HG03103 (cell line): ENCODE measurements around the gene NDUFC1.
"Not testable (repeated sequence)": the region's sequence is repeated elsewhere in the genome, so short reads cannot be mapped to it uniquely, and the experiment has no call there.

Experiments
- ATAC-seq: cut with Tn5 transposase; IDR thresholded peaks from one replicate; pipeline ENCODE4 v1.9.1; 2021; ENCODE audit warnings: low read depth; ENCODE audit not compliant: unreplicated experiment

NDUFC1 gene

GRCh38 chr4:139301821-139302611, at the start of gene NDUFC1:
NDUFC1 (minus strand) TSS chr4:139302477; CDS start chr4:139295798, 6,679 bp downstream.
- peak; percentile 31 for ATAC-seq

GRCh38 chr4:139337612-139338011, 35.3 kb upstream of the NDUFC1 start:
- ATAC-seq, result no peak

GRCh38 chr4:139333046-139333445, 30.8 kb upstream of the NDUFC1 start:
- no peak for ATAC-seq

GRCh38 chr4:139331185-139331584, 28.9 kb upstream of the NDUFC1 start:
- ATAC-seq, result no peak

GRCh38 chr4:139330283-139330682, 28.0 kb upstream of the NDUFC1 start:
- ATAC-seq, result no peak

- no peak for ATAC-seq
These were observed 27.5 kb upstream of the NDUFC1 start for GRCh38 chr4:139329665-139330200.

- no peak for ATAC-seq
These were observed 22.3 kb upstream of the NDUFC1 start for GRCh38 chr4:139324620-139325019.

- not testable (repeated sequence) for ATAC-seq
These were observed 20.3 kb upstream of the NDUFC1 start for GRCh38 chr4:139322541-139322940.

- not testable (repeated sequence) for ATAC-seq
These were observed 19.8 kb upstream of the NDUFC1 start for GRCh38 chr4:139322070-139322469.

- no peak for ATAC-seq
These were observed 17.3 kb upstream of the NDUFC1 start for GRCh38 chr4:139319571-139319970.

GRCh38 chr4:139317635-139318034, 15.4 kb upstream of the NDUFC1 start:
- no peak for ATAC-seq

GRCh38 chr4:139316733-139317132, 14.5 kb upstream of the NDUFC1 start:
- ATAC-seq, result no peak

- ATAC-seq, result peak; percentile 64
These were observed 13.0 kb upstream of the NDUFC1 start for GRCh38 chr4:139315221-139315675.

GRCh38 chr4:139314047-139314800, 11.9 kb upstream of the NDUFC1 start:
- no peak for ATAC-seq

- ATAC-seq, result not testable (repeated sequence)
These were observed 11.1 kb upstream of the NDUFC1 start for GRCh38 chr4:139313414-139313813.

GRCh38 chr4:139312552-139313332, 10.5 kb upstream of the NDUFC1 start:
- ATAC-seq, result no peak

GRCh38 chr4:139311909-139312308, 9.6 kb upstream of the NDUFC1 start:
- no peak for ATAC-seq

- ATAC-seq, result no peak
These were observed 2.6 kb upstream of the NDUFC1 start for GRCh38 chr4:139304920-139305319.

- ATAC-seq, result peak; percentile 77
These were observed 1.0 kb downstream of the NDUFC1 start, which contains the start of gene NAA15 for GRCh38 chr4:139301113-139301820. NAA15 (plus strand) TSS chr4:139301505; CDS start chr4:139301778, 273 bp downstream.
